NB4 (cell line): ENCODE results near the gene AAR2.

Experiments
- DNase-seq: peaks from one replicate; pipeline ENCODE4 v3.0.0; 2010; ENCODE audit warnings: low read depth
- H3K4me3 ChIP-seq: one replicate; pipeline ENCODE4 v1.5.1; 2011; ENCODE audit warnings: mild to moderate bottlenecking, low read depth, low read length, moderate library complexity
- MYC ChIP-seq: IDR thresholded peaks from 2 replicates; pipeline ENCODE4 v1.6.1; 2011; ENCODE audit warnings: low read depth, low read length
- POLR2A ChIP-seq: IDR thresholded peaks from 2 replicates; pipeline ENCODE4 v1.6.1; 2011; ENCODE audit warnings: mild to moderate bottlenecking; ENCODE audit not compliant: insufficient read length; ENCODE audit errors: extremely low read depth
- TF ChIP-seq, protein P1 (sequence below): IDR thresholded peaks from 2 replicates; pipeline ENCODE4 v1.6.1; 2011; ENCODE audit warnings: low read depth, low read length
- TF ChIP-seq, protein P2 (sequence below): IDR thresholded peaks from one replicate; pipeline ENCODE4 v1.5.1; 2012; ENCODE audit warnings: low read depth, low read length

Gene AAR2

DNA sequence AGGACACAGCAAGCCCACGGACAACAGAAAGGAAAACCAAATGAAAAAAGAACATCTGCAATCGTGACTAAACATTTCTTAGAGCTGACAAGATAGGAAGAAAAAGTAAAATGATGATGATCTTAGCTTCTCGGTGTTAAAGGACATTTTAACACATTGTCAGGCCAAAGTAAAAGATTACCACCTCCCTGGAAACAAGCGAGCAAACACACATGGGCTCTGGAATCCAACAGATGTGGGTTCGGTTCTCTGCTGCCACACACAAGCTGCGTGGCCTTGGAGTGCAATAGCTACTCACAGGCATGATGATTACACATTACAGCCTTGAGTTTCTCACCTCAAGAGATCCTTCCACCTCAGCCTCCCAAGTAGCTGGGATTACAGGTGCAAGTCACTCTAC, 7.5 kb upstream of the AAR2 start:
- no peak overlapping the region for H3K4me3 ChIP-seq
- no peak for DNase-seq
- TF ChIP-seq, protein P1, sequence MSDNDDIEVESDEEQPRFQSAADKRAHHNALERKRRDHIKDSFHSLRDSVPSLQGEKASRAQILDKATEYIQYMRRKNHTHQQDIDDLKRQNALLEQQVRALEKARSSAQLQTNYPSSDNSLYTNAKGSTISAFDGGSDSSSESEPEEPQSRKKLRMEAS, result no peak
- TF ChIP-seq POLR2A, result no peak
- TF ChIP-seq, protein P2, sequence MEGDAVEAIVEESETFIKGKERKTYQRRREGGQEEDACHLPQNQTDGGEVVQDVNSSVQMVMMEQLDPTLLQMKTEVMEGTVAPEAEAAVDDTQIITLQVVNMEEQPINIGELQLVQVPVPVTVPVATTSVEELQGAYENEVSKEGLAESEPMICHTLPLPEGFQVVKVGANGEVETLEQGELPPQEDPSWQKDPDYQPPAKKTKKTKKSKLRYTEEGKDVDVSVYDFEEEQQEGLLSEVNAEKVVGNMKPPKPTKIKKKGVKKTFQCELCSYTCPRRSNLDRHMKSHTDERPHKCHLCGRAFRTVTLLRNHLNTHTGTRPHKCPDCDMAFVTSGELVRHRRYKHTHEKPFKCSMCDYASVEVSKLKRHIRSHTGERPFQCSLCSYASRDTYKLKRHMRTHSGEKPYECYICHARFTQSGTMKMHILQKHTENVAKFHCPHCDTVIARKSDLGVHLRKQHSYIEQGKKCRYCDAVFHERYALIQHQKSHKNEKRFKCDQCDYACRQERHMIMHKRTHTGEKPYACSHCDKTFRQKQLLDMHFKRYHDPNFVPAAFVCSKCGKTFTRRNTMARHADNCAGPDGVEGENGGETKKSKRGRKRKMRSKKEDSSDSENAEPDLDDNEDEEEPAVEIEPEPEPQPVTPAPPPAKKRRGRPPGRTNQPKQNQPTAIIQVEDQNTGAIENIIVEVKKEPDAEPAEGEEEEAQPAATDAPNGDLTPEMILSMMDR, result no peak
- no peak for TF ChIP-seq MYC

GRCh38 chr20:36230019-36230418, 6.3 kb upstream of the AAR2 start:
- no peak for DNase-seq
- TF ChIP-seq POLR2A, result no peak
- TF ChIP-seq MYC, result no peak
- TF ChIP-seq, protein P1, result no peak
- TF ChIP-seq, protein P2, result no peak
- no peak overlapping the region for H3K4me3 ChIP-seq

DNA sequence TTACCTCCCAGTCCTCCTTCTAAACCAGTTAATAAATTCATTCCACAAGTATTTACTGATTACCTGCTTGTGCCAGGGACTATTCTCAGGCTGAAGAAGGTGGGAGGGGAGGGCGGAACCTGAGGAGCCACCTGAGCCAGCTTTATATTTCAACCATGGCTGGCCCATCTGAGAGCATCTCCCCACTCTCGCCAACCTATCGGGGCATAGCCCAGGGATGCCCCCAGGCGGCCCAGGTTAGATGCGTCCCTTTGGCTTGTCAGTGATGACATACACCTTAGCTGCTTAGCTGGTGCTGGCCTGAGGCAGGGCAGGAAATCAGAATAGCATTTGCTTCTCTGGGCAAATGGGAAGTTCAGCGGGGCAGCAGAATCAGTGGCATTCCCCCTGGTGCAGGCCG, 4.9 kb upstream of the AAR2 start:
- TF ChIP-seq, protein P2, result no peak
- TF ChIP-seq MYC (no peak), POLR2A (no peak)
- TF ChIP-seq, protein P1, result no peak
- DNase-seq, result no peak
- no peak overlapping the region for H3K4me3 ChIP-seq

DNA sequence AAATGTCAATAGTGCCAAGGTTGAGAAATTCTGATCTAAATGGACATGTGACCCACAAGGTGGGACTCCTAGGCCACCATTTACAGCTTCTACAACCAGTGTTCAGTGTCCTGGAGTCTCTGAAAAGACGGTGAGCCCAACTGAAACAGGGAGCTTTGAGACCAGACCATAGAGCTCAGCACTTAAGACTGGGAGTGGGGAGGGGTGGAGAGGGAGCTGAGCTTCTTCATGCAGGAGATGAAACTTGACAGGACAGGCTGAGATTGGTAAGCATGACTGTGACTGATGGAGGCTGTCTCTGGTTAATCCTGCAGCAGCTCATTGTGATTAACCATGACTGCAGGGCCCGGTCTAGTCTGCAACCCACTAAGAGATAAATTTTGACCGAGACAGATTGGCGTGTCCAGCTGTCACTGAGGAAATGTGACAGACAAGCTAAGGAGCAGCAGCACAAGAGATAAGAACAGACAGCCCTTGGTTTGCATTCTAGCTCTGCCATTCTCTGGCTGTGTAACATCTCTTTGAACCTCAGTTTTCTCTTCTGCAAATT, 1.4 kb upstream of the AAR2 start:
- no peak for DNase-seq
- TF ChIP-seq MYC, result no peak
- TF ChIP-seq, protein P1, result no peak
- no peak for TF ChIP-seq POLR2A
- TF ChIP-seq, protein P2, result no peak

DNA sequence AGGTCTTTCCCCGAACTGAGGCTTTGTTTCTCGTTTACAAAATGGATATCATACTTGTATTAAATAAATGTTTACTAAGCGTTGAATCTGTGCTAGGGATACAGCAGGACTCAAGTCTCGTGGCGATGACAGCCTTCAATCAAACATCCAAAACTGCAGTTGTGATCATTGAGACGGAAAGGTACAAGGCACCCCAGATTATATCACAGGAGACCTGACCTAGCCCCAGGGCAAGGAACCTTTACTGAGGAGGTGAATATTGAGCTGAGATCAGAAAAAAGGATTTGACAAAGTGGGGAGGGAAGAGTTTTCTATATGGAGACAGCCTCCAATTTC, 476 bp downstream of the AAR2 start:
- H3K4me3 ChIP-seq, result peak overlapping the region; percentile 97
- no peak for DNase-seq
- TF ChIP-seq MYC, result no peak
- TF ChIP-seq, protein P1, result no peak

More for the DNA sequence above, 1.4 kb upstream of the AAR2 start:
- H3K4me3 ChIP-seq, result no peak overlapping the region

GRCh38 chr20:36237477-36237876, 1.2 kb downstream of the AAR2 start:
- no peak for DNase-seq
- peak overlapping the region; percentile 97 for H3K4me3 ChIP-seq
- TF ChIP-seq MYC (no peak), POLR2A (no peak)
- TF ChIP-seq, protein P1, result no peak
- TF ChIP-seq, protein P2, result no peak
